Fibroblast of villous mesenchyme (primary cell): ENCODE data around the gene LAPTM4A. TPM values are rescaled to one million over a fixed set of nuclear protein-coding genes. Genes with fewer than 3 reads are reported as not detected.

ENCODE experiments used
- DNase-seq: peaks from one replicate; pipeline ENCODE4 v3.0.0-alpha.2; 2010; ENCODE audit warnings: low read depth
- H3K4me3 ChIP-seq: 2 replicates; pipeline ENCODE4 v1.5.1; 2011; ENCODE audit warnings: low read depth, mild to moderate bottlenecking, low read length
- total RNA-seq: library from RNA; depleted of rRNA; stranded (reverse); fragments of >200 nt; gene quantifications from 2 replicates; pipeline ENCODE4 v1.2.3, GENCODE V29; 2012
- TF ChIP-seq, protein P1 (sequence below): IDR thresholded peaks from 2 replicates; pipeline ENCODE4 v1.5.1; 2012; ENCODE audit warnings: low read depth, mild to moderate bottlenecking, low read length; ENCODE audit not compliant: insufficient read depth

Gene LAPTM4A
- total RNA-seq, 1 donor, result 146 TPM

DNA sequence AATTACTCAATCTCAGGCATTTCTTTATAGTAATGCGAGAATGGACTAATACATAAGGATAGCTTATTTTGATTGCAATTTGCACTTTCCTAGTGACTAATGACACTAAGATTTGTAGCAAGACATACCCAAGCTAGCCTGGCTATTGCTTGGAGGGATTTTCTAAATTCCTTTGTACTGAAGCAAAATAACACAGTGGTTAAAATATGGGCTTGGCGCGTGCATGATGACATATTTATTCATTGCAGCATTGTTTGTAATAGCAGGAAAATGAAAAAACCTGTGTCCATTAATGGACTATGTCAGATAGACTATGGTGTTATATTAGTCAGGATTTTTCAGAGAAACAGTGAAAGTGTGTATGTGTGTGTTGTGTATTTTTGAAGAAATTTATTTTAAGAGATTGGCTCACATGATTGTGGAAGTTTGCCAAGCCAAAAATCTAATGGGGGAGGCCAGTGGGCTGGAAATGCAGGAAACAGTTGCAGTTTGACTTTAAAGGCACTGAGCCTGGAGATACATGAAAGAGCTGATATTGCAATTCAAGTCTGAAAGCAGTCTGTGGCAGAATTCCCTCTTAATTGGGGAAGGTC lies 16.7 kb upstream of the LAPTM4A start:
- H3K4me3 ChIP-seq, result no peak overlapping the region
- TF ChIP-seq, protein P1, sequence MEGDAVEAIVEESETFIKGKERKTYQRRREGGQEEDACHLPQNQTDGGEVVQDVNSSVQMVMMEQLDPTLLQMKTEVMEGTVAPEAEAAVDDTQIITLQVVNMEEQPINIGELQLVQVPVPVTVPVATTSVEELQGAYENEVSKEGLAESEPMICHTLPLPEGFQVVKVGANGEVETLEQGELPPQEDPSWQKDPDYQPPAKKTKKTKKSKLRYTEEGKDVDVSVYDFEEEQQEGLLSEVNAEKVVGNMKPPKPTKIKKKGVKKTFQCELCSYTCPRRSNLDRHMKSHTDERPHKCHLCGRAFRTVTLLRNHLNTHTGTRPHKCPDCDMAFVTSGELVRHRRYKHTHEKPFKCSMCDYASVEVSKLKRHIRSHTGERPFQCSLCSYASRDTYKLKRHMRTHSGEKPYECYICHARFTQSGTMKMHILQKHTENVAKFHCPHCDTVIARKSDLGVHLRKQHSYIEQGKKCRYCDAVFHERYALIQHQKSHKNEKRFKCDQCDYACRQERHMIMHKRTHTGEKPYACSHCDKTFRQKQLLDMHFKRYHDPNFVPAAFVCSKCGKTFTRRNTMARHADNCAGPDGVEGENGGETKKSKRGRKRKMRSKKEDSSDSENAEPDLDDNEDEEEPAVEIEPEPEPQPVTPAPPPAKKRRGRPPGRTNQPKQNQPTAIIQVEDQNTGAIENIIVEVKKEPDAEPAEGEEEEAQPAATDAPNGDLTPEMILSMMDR, result no peak
- DNase-seq, result peak; percentile 94

DNA sequence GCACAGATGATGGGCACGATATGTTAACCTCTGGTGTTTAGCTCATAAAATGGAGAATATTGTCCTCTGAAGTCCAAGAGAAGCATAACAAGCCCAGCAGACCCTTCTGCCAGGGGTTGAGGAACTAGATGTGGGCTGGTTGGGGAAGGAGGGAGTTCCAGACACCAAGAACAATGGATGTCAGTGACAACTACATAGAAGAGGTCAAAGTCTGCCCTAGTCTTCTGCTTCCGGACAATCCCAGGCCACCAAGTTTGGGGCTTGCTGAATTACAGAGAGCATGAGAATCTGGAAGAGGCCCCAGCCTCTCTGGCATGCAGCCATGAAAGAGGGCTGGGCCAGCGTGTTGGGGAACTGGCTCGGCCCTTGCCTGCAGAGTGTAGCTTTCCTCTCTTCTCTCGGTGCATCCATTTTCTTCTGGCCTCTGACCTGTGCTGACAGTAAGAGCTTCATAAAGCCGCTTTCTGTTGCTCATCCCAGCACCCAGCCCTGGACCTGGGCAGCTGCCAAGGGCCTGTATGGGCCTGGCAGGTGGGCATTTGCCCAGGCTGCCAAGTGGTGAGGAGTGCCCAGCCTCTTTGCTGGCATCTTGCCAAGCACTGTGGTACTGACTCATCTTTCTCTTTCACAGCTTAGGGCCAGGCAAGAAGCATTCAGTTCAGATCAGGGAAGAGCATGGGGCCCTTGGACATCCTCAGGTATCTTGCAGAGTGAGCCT lies 14.6 kb upstream of the LAPTM4A start:
- peak; percentile 69 for DNase-seq
- H3K4me3 ChIP-seq, result no peak overlapping the region

DNA sequence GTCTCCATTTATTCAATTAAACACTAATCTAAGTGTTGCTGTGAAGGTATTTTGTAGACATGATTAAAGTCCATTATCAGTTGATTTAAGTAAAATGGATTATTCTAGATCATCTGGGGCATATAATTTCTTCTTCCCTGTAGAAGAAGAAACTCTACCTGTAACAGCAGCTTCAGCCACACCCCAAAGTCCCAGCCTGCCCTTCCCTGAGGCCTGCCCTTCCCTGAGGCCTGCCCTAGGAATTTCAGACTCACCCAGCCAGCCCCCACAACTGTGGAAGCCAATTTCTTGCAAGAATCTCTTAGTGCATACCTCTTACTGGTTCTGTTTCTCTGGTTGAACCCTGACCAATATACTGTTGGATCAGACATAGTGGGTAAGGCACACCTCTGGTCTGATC lies 13.4 kb upstream of the LAPTM4A start:
- TF ChIP-seq, protein P1, result no peak

More for the DNA sequence above, 14.6 kb upstream of the LAPTM4A start:
- TF ChIP-seq, protein P1, result no peak

DNA sequence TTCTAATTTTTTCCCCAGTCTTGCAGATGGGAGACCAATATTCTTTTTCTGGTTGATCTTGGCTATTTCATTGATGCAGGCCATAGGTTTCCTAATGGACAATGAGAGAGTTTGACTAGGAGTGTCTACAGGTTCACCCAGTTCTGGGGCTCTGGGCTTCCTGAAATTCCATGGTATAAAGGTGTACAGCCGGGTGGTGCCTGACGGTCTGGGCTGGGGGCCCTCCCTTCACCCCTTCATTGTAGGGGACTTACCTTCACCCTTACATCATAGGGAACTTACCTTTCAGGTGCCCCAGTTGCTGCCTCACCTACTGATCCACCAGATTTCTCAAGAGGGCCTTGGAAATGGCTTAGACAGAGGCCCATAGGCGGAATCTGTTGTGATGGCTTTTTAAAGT lies 13.0 kb upstream of the LAPTM4A start:
- TF ChIP-seq, protein P1, result no peak
- no peak for DNase-seq

More for the DNA sequence above, 13.4 kb upstream of the LAPTM4A start:
- H3K4me3 ChIP-seq, result no peak overlapping the region
- DNase-seq, result no peak

DNA sequence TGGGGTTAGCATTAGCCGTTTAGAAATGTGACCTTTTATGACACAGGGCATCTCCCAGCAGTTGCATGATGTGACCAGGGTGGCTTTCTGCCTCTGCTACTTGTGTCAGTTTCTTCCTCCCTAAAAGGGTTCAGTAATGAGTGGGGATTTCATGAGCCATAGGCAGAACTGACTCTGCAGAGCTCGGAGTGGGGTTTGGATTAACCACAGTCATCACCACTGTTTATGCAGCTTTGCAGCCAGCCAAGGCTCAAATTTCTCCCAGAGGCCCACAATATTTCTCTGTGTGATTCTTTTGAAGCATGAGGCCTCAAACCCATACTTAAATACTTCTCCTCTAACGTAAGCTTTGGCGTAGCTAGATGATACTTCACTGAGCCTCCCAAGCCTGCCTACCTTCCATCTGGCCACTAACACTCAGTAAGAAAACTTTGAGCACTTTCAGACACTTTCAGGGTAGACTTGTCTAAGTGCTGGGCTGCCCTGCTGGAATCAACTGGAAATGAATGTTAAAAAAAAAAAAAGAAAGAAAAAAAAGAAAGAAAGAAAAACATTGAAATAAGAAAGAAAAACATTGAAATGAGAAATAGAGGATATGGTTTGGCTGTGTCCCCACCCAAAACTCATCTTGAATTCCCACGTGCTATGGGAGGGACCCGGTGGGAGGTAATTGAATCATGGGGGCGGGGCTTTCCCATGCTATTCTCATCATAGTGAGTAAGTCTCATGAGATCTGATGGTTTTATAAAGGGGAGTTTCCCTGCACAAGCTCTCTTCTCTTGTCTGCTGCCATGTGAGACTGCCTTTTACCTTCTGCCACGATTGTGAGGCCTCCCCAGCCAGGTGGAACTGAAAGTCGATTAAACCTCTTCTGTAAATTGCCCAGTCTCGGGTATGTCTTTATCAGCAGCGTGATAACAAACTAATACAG lies 11.5 kb upstream of the LAPTM4A start:
- peak; percentile 86 for DNase-seq
- H3K4me3 ChIP-seq, result no peak overlapping the region
- TF ChIP-seq, protein P1, result peak; percentile 22

More for the DNA sequence above, 13.0 kb upstream of the LAPTM4A start:
- no peak overlapping the region for H3K4me3 ChIP-seq

DNA sequence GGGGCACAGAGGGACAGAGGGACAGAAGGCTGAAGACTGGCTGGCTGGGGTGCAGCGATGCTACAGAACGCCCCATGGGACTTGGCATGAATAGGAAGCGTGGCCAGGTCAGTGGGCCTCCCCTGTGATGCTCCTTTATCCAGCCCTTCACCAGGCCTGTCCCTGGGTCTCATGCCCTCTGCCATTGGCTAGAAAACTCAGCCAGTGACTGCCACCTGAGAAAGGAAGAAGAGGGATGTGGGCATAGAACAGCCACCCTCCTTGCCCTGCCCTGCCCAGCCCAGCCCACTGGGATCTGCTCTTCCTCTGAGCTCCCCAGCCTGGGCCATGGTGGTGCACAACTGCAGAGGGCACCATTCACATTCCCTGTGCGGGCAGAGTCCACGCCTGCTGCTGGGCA lies 10.5 kb upstream of the LAPTM4A start:
- TF ChIP-seq, protein P1, result no peak
- H3K4me3 ChIP-seq, result no peak overlapping the region
- DNase-seq, result no peak
